Ishikawa (cell line): ENCODE results near the gene IRF2.

Source experiments
- CEBPB ChIP-seq: IDR thresholded peaks from 2 replicates; pipeline ENCODE4 v1.6.1; 2012
- EGR1 ChIP-seq: IDR thresholded peaks from 2 replicates; pipeline ENCODE4 v1.6.1; 2012
- EP300 ChIP-seq: IDR thresholded peaks from 2 replicates; pipeline ENCODE4 v1.6.1; 2012; ENCODE audit warnings: borderline replicate concordance
- FOXM1 ChIP-seq: IDR thresholded peaks from 2 replicates; pipeline ENCODE4 v1.6.1; 2012; ENCODE audit warnings: low read depth, borderline replicate concordance
- MAX ChIP-seq: IDR thresholded peaks from 2 replicates; pipeline ENCODE4 v1.6.1; 2012
- NFIC ChIP-seq: IDR thresholded peaks from 2 replicates; pipeline ENCODE4 v1.6.1; 2012
- RAD21 ChIP-seq: IDR thresholded peaks from 2 replicates; pipeline ENCODE4 v1.6.1; 2012; ENCODE audit warnings: low read depth
- TAF1 ChIP-seq: IDR thresholded peaks from 2 replicates; pipeline ENCODE4 v1.6.1; 2012; ENCODE audit warnings: low read depth, mild to moderate bottlenecking
- TCF12 ChIP-seq: IDR thresholded peaks from 2 replicates; pipeline ENCODE4 v1.6.1; 2012; ENCODE audit warnings: low read depth
- TEAD4 ChIP-seq: IDR thresholded peaks from 2 replicates; pipeline ENCODE4 v1.6.1; 2012
- YY1 ChIP-seq: IDR thresholded peaks from 2 replicates; pipeline ENCODE4 v1.6.1; 2012; ENCODE audit warnings: low read depth
- ZBTB7A ChIP-seq: IDR thresholded peaks from 2 replicates; pipeline ENCODE4 v1.6.1; 2012; ENCODE audit warnings: low read depth
- TF ChIP-seq, protein P1 (sequence below): IDR thresholded peaks from 2 replicates; pipeline ENCODE4 v1.6.1; 2012
- TF ChIP-seq, protein P2 (sequence below): IDR thresholded peaks from 2 replicates; pipeline ENCODE4 v1.6.1; 2012; ENCODE audit warnings: low read depth, mild to moderate bottlenecking

Gene IRF2

GRCh38 chr4:184499996-184500395, 25.6 kb upstream of the IRF2 start:
- no peak for TF ChIP-seq CEBPB
- no peak for TF ChIP-seq ZBTB7A
- TF ChIP-seq, protein P1, sequence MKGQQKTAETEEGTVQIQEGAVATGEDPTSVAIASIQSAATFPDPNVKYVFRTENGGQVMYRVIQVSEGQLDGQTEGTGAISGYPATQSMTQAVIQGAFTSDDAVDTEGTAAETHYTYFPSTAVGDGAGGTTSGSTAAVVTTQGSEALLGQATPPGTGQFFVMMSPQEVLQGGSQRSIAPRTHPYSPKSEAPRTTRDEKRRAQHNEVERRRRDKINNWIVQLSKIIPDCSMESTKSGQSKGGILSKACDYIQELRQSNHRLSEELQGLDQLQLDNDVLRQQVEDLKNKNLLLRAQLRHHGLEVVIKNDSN, result no peak
- no peak for TF ChIP-seq TAF1
- no peak for TF ChIP-seq TEAD4
- TF ChIP-seq, protein P2, sequence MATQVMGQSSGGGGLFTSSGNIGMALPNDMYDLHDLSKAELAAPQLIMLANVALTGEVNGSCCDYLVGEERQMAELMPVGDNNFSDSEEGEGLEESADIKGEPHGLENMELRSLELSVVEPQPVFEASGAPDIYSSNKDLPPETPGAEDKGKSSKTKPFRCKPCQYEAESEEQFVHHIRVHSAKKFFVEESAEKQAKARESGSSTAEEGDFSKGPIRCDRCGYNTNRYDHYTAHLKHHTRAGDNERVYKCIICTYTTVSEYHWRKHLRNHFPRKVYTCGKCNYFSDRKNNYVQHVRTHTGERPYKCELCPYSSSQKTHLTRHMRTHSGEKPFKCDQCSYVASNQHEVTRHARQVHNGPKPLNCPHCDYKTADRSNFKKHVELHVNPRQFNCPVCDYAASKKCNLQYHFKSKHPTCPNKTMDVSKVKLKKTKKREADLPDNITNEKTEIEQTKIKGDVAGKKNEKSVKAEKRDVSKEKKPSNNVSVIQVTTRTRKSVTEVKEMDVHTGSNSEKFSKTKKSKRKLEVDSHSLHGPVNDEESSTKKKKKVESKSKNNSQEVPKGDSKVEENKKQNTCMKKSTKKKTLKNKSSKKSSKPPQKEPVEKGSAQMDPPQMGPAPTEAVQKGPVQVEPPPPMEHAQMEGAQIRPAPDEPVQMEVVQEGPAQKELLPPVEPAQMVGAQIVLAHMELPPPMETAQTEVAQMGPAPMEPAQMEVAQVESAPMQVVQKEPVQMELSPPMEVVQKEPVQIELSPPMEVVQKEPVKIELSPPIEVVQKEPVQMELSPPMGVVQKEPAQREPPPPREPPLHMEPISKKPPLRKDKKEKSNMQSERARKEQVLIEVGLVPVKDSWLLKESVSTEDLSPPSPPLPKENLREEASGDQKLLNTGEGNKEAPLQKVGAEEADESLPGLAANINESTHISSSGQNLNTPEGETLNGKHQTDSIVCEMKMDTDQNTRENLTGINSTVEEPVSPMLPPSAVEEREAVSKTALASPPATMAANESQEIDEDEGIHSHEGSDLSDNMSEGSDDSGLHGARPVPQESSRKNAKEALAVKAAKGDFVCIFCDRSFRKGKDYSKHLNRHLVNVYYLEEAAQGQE, result no peak
- no peak for TF ChIP-seq TCF12
- no peak for TF ChIP-seq EP300
- no peak for TF ChIP-seq NFIC
- no peak for TF ChIP-seq YY1
- no peak for TF ChIP-seq MAX

DNA sequence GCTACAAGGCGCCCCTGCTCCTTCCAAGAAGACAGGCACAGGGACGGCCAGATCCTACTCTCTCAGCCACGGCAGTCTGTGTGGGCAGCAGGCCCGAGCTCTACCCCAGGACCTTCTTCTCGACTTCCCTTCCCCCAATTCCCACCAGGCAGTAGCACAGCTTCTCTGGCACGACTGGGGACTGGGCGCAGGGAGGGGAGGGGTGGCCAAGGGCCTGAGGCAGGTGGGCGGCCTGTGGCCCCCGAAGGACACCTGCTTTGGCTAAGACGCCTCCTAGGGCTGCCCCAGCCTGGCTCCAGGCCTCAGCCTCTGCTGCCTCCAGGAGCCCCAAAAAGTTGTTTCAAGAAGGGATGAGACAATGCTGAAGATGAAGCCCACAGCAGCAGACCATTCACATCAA, 24.2 kb upstream of the IRF2 start:
- TF ChIP-seq, protein P2, result no peak
- TF ChIP-seq TEAD4, result no peak
- TF ChIP-seq RAD21, result no peak
- TF ChIP-seq FOXM1, result no peak
- no peak for TF ChIP-seq TCF12
- TF ChIP-seq YY1, result no peak
- TF ChIP-seq ZBTB7A, result no peak
- TF ChIP-seq EP300, result no peak

DNA sequence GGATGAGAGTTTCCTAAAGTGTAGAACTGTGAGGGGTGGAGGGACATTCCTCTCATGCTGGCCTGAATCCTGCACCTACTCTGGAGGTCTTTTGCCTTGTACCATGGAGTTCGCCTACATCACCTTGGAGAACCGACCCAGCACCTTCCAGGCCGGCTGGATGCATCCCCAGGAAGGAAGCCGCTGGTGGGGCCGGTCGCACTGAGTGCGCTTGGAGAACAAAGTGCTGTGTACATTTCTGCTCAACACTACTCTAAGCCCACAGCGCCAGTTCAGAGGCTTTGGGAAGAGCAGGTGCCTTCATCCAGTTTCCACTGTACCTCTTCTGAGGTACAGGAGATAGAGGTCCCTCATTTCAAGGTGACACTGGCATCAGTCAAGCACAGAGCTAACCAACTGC, 15.4 kb upstream of the IRF2 start:
- TF ChIP-seq MAX, result no peak
- no peak for TF ChIP-seq ZBTB7A

- no peak for TF ChIP-seq ZBTB7A
- TF ChIP-seq CEBPB, result no peak
- TF ChIP-seq TEAD4, result no peak
- no peak for TF ChIP-seq RAD21
- TF ChIP-seq YY1, result no peak
- TF ChIP-seq FOXM1, result no peak
- TF ChIP-seq NFIC, result no peak
- TF ChIP-seq, protein P1, result no peak
- TF ChIP-seq TAF1, result no peak
Measured at GRCh38 chr4:184487503-184487902, 13.2 kb upstream of the IRF2 start.

DNA sequence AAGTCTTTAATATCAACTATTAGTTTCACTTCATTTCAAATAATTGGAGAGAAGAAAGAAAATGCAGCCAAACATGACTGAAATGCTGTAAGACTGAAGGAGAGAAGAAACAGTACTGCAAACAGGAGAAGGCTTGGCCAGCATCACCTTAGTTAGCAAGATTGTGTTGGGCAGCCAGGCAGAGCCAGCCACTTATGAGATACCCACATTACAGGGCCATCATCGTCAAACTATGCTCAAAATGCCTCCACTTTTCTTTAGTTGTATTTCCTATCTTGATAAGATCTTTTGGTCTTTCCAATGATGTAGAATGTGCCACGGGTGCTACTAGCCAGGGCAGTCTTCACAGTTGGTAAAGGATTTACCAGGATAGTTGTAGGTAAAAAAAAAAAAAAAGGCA, 10.9 kb upstream of the IRF2 start:
- TF ChIP-seq, protein P2, result no peak

- TF ChIP-seq CEBPB (no peak), EGR1 (no peak)
Measured at GRCh38 chr4:184481544-184481943, 7.2 kb upstream of the IRF2 start.
